Measurements from ENCODE around the gene ZBP1.

GRCh38 chr20:57582432-57583288 lies 37.6 kb downstream of the ZBP1 start:
- TF ChIP-seq POLR2AphosphoS5 (IDR thresholded peaks at IDR 0.05; ENCODE audit: borderline replicate concordance, low read depth, low read length) (peak; percentile 66), FOXP2 (optimal IDR thresholded peaks at IDR 0.05; ENCODE audit: control extremely low read depth, extremely low read length, insufficient read depth) (peak; percentile 73)

Measured in SK-N-MC (cell line).